GM15510 (cell line): ENCODE data around the gene RABL6.

Experiments
- POLR2A ChIP-seq: IDR thresholded peaks from 3 replicates; pipeline ENCODE4 v1.6.1; 2011; ENCODE audit warnings: borderline replicate concordance; ENCODE audit not compliant: insufficient read length; ENCODE audit errors: extremely low read depth

The RABL6 gene

DNA sequence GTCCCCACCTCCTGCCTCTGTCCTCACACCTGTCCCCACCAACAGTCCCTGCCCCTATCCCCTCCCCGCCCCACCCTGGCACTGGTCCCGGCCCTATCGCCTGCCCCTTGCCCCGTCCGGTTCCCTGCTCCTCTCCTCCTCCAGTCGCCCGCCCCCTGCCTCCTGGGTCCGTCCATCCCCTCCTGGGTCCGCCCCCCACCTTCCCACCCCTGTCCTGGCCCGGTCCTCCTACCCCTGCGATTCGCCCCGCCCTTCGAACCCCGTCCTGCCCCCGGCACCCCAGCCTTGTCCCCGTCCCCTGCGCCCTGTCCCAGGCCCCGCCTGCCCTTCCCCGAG is 58.0 kb downstream of the RABL6 start:
- TF ChIP-seq POLR2A = no peak

- no peak for TF ChIP-seq POLR2A
Observed at GRCh38 chr9:136867480-136867879, 59.7 kb downstream of the RABL6 start.

GRCh38 chr9:136867917-136868316 is 60.2 kb downstream of the RABL6 start:
- no peak for TF ChIP-seq POLR2A

GRCh38 chr9:136868644-136869043 is 60.9 kb downstream of the RABL6 start:
- peak; percentile 16 for TF ChIP-seq POLR2A

DNA sequence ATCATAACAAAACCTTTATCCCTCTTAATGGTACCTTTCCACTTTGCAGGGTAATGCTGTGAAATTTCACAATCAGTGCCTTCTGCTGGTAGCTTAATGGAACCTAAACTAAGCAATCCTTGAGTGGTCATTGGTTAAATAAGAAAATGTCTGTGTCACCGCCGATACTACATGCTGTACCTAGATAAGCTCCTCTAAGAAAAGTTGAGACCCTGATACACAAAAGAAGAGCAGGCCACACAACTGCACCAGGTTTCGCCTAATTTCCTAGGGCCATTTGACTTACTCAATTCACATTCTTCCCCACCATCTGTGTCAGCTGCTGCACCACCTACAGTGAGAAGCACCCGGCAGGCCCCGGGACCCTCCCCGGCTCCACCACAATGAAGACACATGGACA is 67.4 kb downstream of the RABL6 start:
- no peak for TF ChIP-seq POLR2A

DNA sequence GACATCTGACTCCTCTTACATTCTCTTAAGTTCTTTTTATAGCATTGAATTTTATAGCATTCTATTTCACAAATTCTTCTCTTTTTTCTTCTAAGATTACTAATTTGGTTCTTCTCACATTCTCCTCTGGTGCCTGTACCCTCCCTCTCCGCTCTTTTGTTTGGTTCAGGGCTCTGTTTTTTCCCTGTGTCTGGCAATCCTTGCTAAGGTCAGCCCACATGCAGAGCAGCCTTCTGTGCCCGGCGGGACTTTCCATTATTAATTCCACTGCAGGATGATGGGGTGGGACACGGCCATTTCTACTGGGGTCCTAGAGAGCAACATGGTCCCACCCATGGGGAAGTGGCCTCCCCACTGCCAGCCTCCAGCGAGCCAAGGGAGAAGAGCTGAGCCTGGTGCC is 68.7 kb downstream of the RABL6 start:
- no peak for TF ChIP-seq POLR2A

- no peak for TF ChIP-seq POLR2A
Observed at GRCh38 chr9:136880651-136881050, 72.9 kb downstream of the RABL6 start.

DNA sequence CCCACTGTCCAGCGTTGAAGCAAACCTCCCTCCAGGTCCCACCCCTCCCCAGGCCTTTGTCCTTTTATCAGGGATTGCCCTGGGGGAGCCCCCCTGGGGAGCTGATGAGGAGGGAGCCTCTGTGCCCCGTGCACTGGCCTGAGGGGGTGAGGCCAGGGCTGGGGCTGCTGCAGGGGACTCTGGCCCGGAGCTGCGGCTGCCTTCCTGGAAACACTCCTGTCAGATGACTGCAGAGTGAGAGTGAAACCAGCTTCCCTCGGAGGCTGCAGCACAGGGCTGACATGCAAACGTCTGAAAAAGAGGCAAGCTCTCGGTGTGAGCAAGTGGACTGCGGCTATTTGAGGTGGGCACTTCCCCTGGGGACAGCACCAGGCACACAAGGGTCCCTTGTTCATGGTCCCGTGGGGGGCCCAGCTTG is 74.0 kb downstream of the RABL6 start:
- no peak for TF ChIP-seq POLR2A

DNA sequence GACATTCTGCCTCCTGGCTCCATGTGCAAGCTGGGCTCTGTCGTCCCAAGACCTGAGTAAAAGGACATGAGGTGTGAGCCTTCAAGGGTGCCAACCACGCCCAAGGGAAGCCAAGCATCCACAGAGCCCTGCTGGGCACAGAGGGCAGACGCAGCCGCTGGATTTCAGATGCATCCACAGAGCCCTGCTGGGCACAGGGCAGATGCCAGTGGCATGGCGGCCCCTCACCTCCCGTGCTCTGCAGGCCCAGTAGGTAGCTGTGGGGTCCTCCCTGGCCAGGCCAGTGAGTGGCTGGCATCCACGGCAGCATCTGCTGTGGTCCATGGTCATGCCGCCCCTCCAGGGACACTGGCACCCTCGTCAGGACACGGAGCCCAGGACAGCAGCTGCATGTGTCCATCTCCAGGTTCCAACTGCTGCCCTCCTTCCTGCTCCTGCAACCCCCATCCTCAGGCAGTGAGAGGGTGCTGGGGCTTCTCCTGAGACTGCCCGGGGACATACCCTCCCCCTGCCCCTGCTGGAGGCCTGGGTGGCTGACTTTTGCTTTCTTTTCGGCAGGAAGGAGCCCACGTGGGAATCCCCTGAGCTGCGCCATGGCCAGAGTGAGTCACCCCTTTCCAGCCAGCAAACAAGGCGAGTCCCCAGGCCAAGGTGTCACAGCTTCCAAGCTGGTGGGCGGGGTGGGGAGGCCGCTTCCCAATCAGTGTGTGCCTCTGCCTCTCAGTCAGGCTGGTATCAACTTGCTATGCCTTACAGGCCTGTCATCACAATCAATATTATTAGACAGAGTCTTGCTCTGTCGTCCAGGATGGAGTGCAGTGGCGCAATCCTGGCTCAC is 74.6 kb downstream of the RABL6 start:
- peak; percentile 45 for TF ChIP-seq POLR2A

- peak; percentile 97 for TF ChIP-seq POLR2A
Observed at GRCh38 chr9:136885950-136886578, 78.3 kb downstream of the RABL6 start, which contains the start of gene TRAF2. Gene TRAF2, plus strand, starts transcription at chr9:136886516. Its CDS starts 12,225 bp downstream, at chr9:136898741.

DNA sequence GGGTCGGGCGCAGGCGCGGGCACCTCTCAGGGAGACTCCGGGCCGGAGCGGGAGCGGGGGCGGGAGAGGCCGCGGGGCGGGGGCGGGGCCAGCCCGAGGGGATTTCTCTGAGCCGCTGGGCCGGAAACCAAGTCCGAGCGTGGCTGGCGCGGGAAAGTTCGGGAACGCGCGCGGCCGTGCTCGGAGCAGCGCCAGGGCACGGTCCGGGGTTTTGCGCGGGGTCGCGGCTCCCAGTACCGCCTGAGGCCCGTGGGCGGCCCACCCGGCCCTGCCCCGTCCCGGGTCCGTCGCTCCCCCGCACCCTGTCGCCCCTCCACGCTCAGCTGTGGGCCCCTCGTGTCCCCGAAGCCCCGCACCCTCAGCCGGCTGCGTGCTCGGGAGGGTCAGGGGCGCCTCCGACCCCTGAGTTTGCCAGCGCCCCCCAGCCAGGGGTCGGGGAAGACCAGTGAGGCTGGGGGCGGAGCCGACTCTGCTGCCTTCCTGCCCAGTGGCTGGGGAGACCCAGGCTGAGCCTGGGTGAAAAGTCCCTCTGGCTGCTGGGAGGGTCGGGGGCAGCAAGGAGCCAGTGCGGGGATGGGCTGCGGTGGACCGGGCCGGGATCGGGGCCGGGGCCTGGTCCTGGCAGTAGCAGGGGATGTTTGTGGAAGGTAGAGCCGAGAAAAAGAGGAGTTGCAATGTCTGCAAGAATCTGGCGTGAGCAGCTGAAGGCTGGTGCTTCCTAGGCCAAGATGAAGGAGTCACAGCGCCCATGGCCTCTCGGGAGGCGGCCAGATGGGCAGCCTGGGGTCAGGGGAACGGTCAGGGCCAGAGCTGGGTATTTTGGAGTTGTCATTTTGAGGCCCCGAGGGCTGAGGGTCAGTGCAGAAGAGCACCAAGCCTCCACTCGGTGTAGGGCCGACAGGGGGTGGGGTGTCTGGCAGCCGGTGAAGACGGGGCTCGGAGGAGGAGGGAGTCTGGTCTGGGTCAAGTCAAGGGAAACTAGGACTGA is 79.2 kb downstream of the RABL6 start:
- peak; percentile 7 for TF ChIP-seq POLR2A

GRCh38 chr9:136888454-136888853 is 80.7 kb downstream of the RABL6 start:
- TF ChIP-seq POLR2A = no peak

DNA sequence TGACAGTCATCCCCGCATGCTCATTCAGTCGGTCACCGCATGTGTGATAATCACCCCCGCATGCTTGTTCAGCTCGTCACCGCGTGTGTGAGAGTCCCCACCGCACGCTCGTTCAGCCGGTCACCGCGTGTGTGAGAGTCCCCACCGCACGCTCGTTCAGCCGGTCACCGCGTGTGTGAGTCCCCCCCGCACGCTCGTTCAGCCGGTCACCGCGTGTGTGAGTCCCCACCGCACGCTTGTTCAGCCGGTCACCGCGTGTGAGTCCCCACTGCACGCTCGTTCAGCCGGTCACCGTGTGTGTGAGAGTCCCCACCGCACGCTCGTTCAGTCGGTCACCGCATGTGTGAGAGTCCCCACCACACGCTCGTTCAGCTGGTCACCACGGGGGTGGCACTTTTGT is 82.1 kb downstream of the RABL6 start:
- TF ChIP-seq POLR2A = no peak

GRCh38 chr9:136890661-136891060 is 82.9 kb downstream of the RABL6 start:
- TF ChIP-seq POLR2A = no peak
